ENCODE measurements around the gene GATB.

GATB gene

DNA sequence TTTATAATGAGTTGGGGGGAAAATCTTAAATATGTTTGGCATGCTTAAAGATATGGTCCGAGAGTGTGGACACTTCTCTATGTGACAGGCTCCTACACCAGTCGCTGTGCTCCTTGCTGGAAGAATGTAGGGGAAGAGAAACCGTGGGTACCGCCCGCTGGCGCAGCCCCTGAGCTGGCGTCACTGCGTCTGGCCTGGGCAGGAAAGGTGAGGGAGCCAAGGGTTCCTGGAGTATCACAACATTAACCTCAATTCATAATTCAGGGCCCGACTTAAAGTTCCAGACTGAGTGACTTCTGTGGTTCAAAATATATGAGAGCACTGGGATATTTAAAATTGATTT, 95.1 kb downstream of the GATB start:
- H3K27ac ChIP-seq: no peak overlapping the region
- TF ChIP-seq, protein P1, sequence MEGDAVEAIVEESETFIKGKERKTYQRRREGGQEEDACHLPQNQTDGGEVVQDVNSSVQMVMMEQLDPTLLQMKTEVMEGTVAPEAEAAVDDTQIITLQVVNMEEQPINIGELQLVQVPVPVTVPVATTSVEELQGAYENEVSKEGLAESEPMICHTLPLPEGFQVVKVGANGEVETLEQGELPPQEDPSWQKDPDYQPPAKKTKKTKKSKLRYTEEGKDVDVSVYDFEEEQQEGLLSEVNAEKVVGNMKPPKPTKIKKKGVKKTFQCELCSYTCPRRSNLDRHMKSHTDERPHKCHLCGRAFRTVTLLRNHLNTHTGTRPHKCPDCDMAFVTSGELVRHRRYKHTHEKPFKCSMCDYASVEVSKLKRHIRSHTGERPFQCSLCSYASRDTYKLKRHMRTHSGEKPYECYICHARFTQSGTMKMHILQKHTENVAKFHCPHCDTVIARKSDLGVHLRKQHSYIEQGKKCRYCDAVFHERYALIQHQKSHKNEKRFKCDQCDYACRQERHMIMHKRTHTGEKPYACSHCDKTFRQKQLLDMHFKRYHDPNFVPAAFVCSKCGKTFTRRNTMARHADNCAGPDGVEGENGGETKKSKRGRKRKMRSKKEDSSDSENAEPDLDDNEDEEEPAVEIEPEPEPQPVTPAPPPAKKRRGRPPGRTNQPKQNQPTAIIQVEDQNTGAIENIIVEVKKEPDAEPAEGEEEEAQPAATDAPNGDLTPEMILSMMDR (conservative IDR thresholded peaks at IDR 0.05): no peak

DNA sequence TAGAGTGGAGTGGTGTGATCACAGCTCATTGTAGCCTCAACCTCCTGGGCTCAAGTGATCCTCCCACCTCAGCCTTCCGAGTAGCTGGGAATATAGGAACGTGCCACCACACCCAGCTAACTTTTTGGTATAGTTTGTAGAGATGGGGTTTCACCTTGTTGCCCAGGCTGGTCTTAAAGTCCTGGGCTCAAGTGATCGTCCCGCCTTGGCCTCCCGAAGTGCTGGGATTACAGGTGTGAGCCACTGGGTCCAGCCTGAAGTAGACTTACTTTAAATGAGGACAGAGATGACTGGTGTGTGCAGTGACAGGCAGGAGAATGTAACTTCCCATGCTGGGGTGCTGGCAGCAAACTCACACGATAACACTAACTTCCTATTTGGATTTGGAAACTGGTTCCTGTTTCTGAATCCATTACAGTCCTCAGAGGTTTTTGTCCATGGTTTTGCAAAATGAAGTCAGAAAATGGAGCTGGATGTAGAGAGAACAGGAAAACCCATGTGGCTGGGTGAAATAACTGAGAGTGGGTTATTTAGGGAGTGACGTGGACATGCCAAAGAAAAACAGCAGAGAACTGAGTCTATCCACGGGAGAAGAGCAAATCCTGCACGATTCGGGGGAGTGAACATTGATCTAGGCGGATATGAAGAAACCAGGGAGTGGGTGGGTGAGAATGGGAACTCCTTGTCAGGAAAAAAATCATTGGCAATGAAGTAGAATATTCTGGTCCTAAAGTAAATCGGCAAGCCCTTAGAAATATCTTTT, 95.6 kb downstream of the GATB start:
- no peak overlapping the region for H3K27ac ChIP-seq
- TF ChIP-seq, protein P1 (conservative IDR thresholded peaks at IDR 0.05): no peak

DNA sequence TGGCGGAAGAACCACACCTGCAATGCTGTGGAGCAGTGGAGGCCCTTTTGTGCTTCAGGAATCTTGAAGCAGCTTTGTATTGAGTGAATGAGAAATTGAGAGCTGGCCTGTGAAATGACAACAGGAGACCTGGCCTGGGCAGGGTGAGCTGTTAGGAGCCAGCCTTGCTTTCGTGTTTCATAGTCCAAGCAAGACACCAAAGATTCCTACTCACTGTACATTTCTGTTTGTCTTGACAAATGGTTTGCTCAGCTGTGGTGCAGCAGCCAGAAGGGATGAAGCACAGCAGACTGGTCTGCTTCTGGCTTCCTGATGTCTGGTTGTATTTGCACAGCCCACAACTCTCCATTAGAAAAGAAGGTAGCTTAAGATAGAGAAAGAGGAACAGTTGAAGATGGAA, 96.5 kb downstream of the GATB start:
- H3K27ac ChIP-seq: no peak overlapping the region; the same call in 1 of the 2 replicates
- TF ChIP-seq, protein P1 (conservative IDR thresholded peaks at IDR 0.05): no peak

DNA sequence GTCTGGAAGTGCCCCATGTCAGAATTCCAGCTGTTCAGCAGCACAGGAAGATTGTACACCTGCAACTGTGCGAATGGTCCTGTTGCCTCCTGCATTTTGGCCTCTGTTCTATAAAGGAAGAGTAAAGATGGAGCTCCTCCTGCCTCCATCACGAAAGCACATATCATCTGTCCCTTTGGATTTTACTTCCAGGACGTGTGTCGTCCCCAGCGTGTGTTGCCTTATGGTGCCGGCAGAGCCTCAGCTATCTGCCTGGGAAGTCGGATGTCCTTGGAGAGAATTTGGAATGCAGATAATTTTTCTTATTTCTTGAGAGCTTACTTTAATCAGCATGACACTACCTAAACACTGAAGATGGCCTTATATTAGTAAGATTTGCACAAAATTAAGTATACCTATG, 97.7 kb downstream of the GATB start:
- TF ChIP-seq, protein P1 (conservative IDR thresholded peaks at IDR 0.05): no peak
- no peak overlapping the region for H3K27ac ChIP-seq

DNA sequence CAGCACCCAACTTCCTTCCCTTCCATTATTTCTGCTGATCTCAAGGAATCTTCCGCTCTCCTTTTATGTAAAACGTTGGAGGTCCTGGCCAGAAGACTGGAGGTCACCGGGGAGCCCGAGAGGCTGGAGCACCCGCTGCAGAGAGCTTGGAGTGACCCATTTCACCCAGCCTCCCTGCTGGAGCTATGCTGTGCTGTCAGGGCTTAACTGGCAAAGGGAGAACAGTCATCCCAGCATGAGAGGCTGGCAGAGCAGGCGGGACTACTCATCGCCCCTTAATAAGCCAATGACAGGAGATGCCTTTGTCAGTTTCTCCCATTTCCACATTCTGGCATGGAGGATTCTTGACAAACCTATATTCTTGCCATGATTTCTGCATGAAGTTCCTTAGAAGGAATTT, 98.9 kb downstream of the GATB start:
- TF ChIP-seq, protein P1 (conservative IDR thresholded peaks at IDR 0.05): no peak
- no peak overlapping the region for H3K27ac ChIP-seq

DNA sequence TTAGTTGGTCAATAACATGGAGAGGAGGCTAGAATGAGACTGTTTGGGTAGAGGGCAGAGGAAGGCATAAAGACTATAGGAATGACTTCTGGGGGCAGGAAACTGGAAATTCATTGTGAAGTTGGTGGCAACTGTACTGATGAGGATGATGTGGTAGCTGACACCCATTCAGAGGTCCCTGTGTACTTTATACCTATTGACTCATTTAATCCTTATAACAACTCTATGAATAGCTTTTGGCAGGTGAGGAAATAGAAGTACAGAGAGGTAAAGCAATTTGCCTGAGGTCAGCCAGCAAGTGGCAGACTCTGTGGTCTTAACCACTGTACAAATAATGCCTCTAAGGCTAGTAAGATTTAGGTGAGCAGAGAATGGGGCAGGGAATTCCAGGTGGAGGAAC, 100.1 kb downstream of the GATB start:
- TF ChIP-seq, protein P1 (conservative IDR thresholded peaks at IDR 0.05): no peak
- H3K27ac ChIP-seq: no peak overlapping the region

DNA sequence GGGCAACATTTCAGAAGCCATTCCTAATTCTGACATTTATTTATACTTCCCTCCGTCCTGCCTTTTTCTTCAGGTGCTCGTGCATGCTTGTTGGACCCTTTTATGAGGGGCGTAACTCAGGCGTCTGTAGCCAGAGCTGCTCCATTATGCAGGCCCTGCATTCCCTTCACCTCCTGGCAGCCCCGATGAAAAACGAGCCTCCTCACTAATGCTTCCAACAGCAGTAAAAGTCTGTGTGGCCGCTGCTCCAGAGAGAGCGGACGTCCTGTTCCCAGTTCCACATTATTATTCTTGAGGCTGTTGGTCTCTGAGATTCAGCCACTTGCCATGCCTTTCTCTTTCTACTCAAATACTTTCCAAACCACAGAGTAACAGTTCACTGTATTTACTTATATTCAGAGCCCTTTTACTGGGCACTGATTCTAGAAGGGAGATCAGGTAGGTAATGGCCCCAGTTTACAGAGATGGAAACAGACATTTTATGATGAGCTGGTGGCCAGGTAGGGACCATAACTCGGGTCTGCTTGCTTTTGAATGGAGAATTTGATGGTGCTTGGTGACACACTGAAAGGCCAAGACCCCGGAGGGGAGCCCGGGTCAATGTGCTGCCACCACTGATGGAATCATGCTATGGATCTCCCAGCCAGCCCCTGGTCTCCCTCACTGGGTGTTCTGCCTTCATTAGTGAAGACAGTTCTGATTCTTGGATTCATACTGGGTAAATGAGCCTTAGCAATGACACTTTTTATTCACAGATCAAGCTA, 101.0 kb downstream of the GATB start:
- no peak overlapping the region for H3K27ac ChIP-seq
- TF ChIP-seq, protein P1 (conservative IDR thresholded peaks at IDR 0.05): no peak
